ENCODE measurements around the gene CYS1. TPM values are rescaled to one million over a fixed set of nuclear protein-coding genes. Genes with fewer than 3 reads are reported as not detected.

The CYS1 gene
- total RNA-seq, 4 donors from 2014 or later, result 1.1 to 7.4 (median 2.0) TPM

GRCh38 chr2:10062931-10063365 lies 17.3 kb downstream of the CYS1 start:
- Histone ChIP-seq H3K27ac (no peak overlapping the region), H3K36me3 (no peaks in the 10 kb centered on the region), H3K4me1 (peaks cover 0 to under 1% (median under 1%) of the 10 kb centered on the region in 4 donors), H3K9me3 (no peaks in the 10 kb centered on the region), H3K4me3 (no peak overlapping the region), H3K27me3 (no peaks in the 10 kb centered on the region)
- TF ChIP-seq EP300 (IDR thresholded peaks at IDR 0.05; ENCODE audit: low read depth) (no peak), POLR2A (IDR thresholded peaks at IDR 0.05) (no peak), POLR2AphosphoS5 (IDR thresholded peaks at IDR 0.05) (no peak)
- TF ChIP-seq, protein P1, sequence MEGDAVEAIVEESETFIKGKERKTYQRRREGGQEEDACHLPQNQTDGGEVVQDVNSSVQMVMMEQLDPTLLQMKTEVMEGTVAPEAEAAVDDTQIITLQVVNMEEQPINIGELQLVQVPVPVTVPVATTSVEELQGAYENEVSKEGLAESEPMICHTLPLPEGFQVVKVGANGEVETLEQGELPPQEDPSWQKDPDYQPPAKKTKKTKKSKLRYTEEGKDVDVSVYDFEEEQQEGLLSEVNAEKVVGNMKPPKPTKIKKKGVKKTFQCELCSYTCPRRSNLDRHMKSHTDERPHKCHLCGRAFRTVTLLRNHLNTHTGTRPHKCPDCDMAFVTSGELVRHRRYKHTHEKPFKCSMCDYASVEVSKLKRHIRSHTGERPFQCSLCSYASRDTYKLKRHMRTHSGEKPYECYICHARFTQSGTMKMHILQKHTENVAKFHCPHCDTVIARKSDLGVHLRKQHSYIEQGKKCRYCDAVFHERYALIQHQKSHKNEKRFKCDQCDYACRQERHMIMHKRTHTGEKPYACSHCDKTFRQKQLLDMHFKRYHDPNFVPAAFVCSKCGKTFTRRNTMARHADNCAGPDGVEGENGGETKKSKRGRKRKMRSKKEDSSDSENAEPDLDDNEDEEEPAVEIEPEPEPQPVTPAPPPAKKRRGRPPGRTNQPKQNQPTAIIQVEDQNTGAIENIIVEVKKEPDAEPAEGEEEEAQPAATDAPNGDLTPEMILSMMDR (IDR thresholded peaks at IDR 0.05), result no peak
- no peak for DNase-seq
- 78 to 80% methylated on average over 2 to 6 of the region's 10 CpGs for WGBS, 2 donors (ENCODE audit: low coverage in 1 of 2)
- in situ Hi-C loops (cut with MboI; ENCODE audit: low pct_ligation_motif_present in 1 of 4, low pct_unique_long_range_greater_than_20kb in 1 of 4, low sequenced_read_pairs in 3 of 4) (loop anchor here in 1 of 4 donors (25.0 kb wide), 1 partner anchor 251 kb away; no protein-coding TSS in a partner anchor), intact Hi-C loops (cut with DNase I; ENCODE audit: low total_unique reads) (no loop called here)

DNA sequence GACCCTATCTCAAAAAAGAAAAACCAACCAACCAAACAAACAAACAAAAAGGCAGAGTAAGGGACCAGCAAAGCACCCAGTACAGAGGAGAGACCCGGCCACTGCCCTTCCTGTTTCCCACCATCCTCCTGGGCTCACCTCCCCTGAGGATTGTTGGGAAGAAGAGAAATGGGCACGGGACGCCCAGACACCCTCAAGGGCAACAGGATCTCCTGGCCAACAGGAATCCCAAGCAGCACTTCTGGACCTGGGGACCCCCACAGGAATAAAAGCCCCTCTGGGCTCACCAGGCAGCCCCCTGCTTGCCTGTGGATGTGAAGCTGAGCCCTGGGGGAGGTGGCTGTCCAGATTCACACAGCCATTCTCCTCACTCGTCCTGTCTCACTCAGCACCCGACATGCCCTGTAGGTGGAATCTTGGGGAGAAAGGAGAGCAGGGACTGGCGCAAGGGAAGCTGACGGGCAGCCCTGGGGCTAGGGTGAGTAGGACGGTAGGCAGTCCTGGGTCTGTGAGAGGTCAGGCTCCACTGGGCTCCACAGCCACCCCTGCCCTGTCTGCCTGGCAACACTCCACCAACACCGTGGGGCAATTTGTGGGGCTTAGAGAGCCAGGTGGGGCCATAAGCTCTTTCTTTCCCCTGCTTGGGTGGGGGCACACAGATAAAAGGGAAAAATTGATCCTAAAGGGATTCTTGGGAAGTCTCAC lies 18.8 kb downstream of the CYS1 start:
- Histone ChIP-seq H3K36me3 (no peaks in the 10 kb centered on the region), H3K27me3 (no peaks in the 10 kb centered on the region), H3K4me1 (peaks cover 4 to 17% (median 15%) of the 10 kb centered on the region in 4 donors), H3K9me3 (no peaks in the 10 kb centered on the region), H3K4me3 (no peak overlapping the region), H3K27ac (no peak overlapping the region)
- intact Hi-C loops (cut with DNase I; ENCODE audit: low total_unique reads) (no loop called here), in situ Hi-C loops (cut with MboI; ENCODE audit: low pct_ligation_motif_present in 1 of 4, low pct_unique_long_range_greater_than_20kb in 1 of 4, low sequenced_read_pairs in 3 of 4) (loop anchor here in 1 of 4 donors (25.0 kb wide), 1 partner anchor 249 kb away; no protein-coding TSS in a partner anchor)
- DNase-seq, result no peak
- WGBS, 2 donors (ENCODE audit: low coverage in 1 of 2), result 71 to 81% methylated on average over 4 to 9 of the region's 9 CpGs
- TF ChIP-seq EP300 (IDR thresholded peaks at IDR 0.05; ENCODE audit: low read depth), result no peak
- TF ChIP-seq POLR2AphosphoS5 (IDR thresholded peaks at IDR 0.05), result no peak

DNA sequence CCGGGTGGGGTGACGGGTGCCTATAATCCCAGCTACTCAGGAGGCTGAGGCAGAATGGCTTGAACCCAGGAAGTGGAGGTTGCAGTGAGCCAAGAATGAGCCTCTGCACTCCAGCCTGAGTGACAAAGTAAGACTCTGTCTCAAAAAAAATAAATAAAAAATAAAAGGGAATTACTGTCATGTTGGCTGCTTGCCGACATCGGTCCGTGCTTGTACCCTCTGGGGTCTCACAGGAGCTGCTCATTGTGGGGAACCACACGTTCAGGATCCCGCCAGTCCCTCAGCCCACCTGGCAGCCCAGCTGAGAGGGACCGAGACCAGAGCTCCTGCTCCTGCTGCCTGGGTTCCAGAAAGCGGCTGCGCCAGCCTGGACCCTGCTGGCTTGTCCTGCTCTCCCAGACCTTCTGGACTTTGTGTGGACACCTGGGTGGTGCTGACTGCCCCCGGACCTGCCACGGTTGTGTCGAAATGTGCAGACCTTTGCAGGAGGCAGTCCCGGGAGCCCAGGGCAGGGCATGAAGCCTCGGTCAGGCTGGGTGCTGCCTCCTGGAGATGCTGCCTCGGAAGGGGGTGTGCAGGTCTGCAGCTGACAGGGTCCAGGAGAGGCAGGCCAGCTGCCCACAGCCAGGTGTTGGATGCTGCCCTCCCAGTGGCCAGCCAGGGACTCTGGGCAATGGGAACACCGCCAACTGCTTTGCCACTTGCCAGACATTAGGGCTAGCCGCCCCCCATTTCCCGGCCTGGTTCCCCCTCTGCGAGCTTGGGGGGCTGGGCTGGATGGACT lies 20.5 kb downstream of the CYS1 start:
- no peak overlapping the region for H3K27ac ChIP-seq
- H3K4me1 ChIP-seq, result peaks cover 4 to 17% (median 15%) of the 10 kb centered on the region in 4 donors
- 76 to 83% methylated on average over 3 to 15 of the region's 20 CpGs for WGBS, 2 donors (ENCODE audit: low coverage in 1 of 2)
- H3K9me3 ChIP-seq, result no peaks in the 10 kb centered on the region
- in situ Hi-C loops (cut with MboI; ENCODE audit: low pct_ligation_motif_present in 1 of 4, low pct_unique_long_range_greater_than_20kb in 1 of 4, low sequenced_read_pairs in 3 of 4) (loop anchor here in 2 of 4 donors (10.0 to 25.0 kb wide), 2 partner anchors 245 to 247 kb away; no protein-coding TSS in a partner anchor), intact Hi-C loops (cut with DNase I; ENCODE audit: low total_unique reads) (no loop called here)
- no peak overlapping the region for H3K4me3 ChIP-seq
- TF ChIP-seq POLR2AphosphoS5 (IDR thresholded peaks at IDR 0.05), result no peak
- no peak for TF ChIP-seq POLR2A (IDR thresholded peaks at IDR 0.05)
- TF ChIP-seq, protein P1 (IDR thresholded peaks at IDR 0.05), result no peak
- no peak for TF ChIP-seq EP300 (IDR thresholded peaks at IDR 0.05; ENCODE audit: low read depth)
- H3K36me3 ChIP-seq, result no peaks in the 10 kb centered on the region
- no peaks in the 10 kb centered on the region for H3K27me3 ChIP-seq
- DNase-seq, result no peak

GRCh38 chr2:10059016-10059351 lies 21.2 kb downstream of the CYS1 start:
- no peaks in the 10 kb centered on the region for H3K36me3 ChIP-seq
- TF ChIP-seq, protein P1 (IDR thresholded peaks at IDR 0.05), result no peak
- TF ChIP-seq POLR2A (IDR thresholded peaks at IDR 0.05) (no peak), EP300 (IDR thresholded peaks at IDR 0.05; ENCODE audit: low read depth) (no peak), POLR2AphosphoS5 (IDR thresholded peaks at IDR 0.05) (no peak)
- intact Hi-C loops (cut with DNase I; ENCODE audit: low total_unique reads) (no loop called here), in situ Hi-C loops (cut with MboI; ENCODE audit: low pct_ligation_motif_present in 1 of 4, low pct_unique_long_range_greater_than_20kb in 1 of 4, low sequenced_read_pairs in 3 of 4) (loop anchor here in 2 of 4 donors (10.0 to 25.0 kb wide), 2 partner anchors 244 to 247 kb away; no protein-coding TSS in a partner anchor)
- no peak overlapping the region for H3K4me3 ChIP-seq
- H3K9me3 ChIP-seq, result no peaks in the 10 kb centered on the region
- H3K4me1 ChIP-seq, result peaks cover 4 to 17% (median 15%) of the 10 kb centered on the region in 4 donors
- WGBS, 2 donors (ENCODE audit: low coverage in 1 of 2), result 94% methylated on average over 17 of the region's 17 CpGs; no CpG with 5 or more reads in 1 of the 2 donors
- H3K27me3 ChIP-seq, result no peaks in the 10 kb centered on the region
- DNase-seq, result no peak
- no peak overlapping the region for H3K27ac ChIP-seq
